Breast epithelium (tissue), 4 donors: ENCODE data around the gene LSG1. TPM values are rescaled to one million over a fixed set of nuclear protein-coding genes. Genes with fewer than 3 reads are reported as not detected.

Source experiments
- DNase-seq, 2 donors: peaks; one replicate each; pipeline ENCODE4 v3.0.0-alpha.2; 2019; ENCODE audit warnings: low spot score in 2 of 2
- H3K27ac ChIP-seq, 2 donors: fragments of 200-600 bp; sonication (generic) in 1 of 2; one replicate each; pipeline ENCODE4 v1.5.1; 2016 to 2019; ENCODE audit warnings: mild to moderate bottlenecking in 1 of 2
- H3K27me3 ChIP-seq, 2 donors: fragments of 200-600 bp; sonication (generic) in 1 of 2; one replicate each; pipeline versions ENCODE4 v1.5.1 to v1.6.0; 2017 to 2019; ENCODE audit warnings: control low read depth in 1 of 2, mild to moderate bottlenecking in 1 of 2
- H3K36me3 ChIP-seq: fragments of 200-600 bp; one replicate; pipeline ENCODE4 v1.5.1; 2019
- H3K4me1 ChIP-seq, 2 donors: fragments of 200-600 bp; sonication (generic); one replicate each; pipeline ENCODE4 v1.5.1; 2016 to 2019; ENCODE audit warnings: control low read depth in 1 of 2
- H3K4me3 ChIP-seq, 3 donors: fragments of 200-600 bp; sonication (generic); 1 replicate in 2 of 3; 2 replicates in 1 of 3; pipeline ENCODE4 v1.5.1; 2016 to 2019; ENCODE audit warnings: mild to moderate bottlenecking in 3 of 3, moderate library complexity in 2 of 3
- H3K9me3 ChIP-seq, 2 donors: fragments of 200-600 bp; sonication (generic) in 1 of 2; one replicate each; pipeline ENCODE4 v1.5.1; 2016 to 2019; ENCODE audit warnings: control low read depth in 1 of 2
- POLR2A ChIP-seq: fragments of 450-650 bp; IDR thresholded peaks from one replicate; pipeline ENCODE4 v1.6.1; 2016; ENCODE audit warnings: antibody characterized with exemption, mild to moderate bottlenecking, moderate library complexity
- POLR2AphosphoS5 ChIP-seq, 3 donors: sonication (generic); formaldehyde crosslinking; IDR thresholded peaks; one replicate each; pipeline ENCODE4 v1.6.1; 2017; ENCODE audit warnings: antibody characterized with exemption in 3 of 3
- intact Hi-C: fragments of 100-400 bp; cut with DNase I; formaldehyde crosslinking; loops from one replicate; pipeline ENCODE4 v1.15.1; 2023; ENCODE audit warnings: low total_unique reads
- total RNA-seq, 3 donors: library from RNA; depleted of rRNA; stranded (reverse); fragments of >200 nt; gene quantifications; one replicate each; pipeline ENCODE4 v1.1.0, GENCODE V29; 2016
- TF ChIP-seq, protein P1 (sequence below), 3 donors: fragments of 450-650 bp; IDR thresholded peaks; one replicate each; pipeline ENCODE4 v1.5.1; 2016 to 2017; ENCODE audit warnings: antibody characterized with exemption in 3 of 3, mild to moderate bottlenecking in 3 of 3, moderate library complexity in 3 of 3

Gene LSG1
- 10 to 100 TPM; 34.9 to 62.3 (median 57.0) TPM for total RNA-seq

- Histone ChIP-seq H3K9me3 (no peaks in the 10 kb centered on the region), H3K36me3 (no peaks in the 10 kb centered on the region), H3K4me1 (peaks cover 0 to 13% of the 10 kb centered on the region in 2 donors), H3K27ac (peak within 1 kb of the TSS; percentile 87 to 93), H3K4me3 (peak within 1 kb of the TSS; percentile 73 to 88 (median 76)), H3K27me3 (no peaks in the 10 kb centered on the region)
- TF ChIP-seq POLR2AphosphoS5 (IDR thresholded peaks at IDR 0.05) (peak; percentile 92 to 94 (median 94)), POLR2A (no peak)
- intact Hi-C loops: loop anchor here (5.0 kb wide), 1 partner anchor 590 kb away; no protein-coding TSS in a partner anchor
- DNase-seq: peak; percentile 86 to 89
Observed at GRCh38 chr3:194671900-194672808, at the start of gene LSG1. TSS of gene LSG1 (minus strand) at chr3:194672191. CDS start at chr3:194672162, 29 bp downstream.

GRCh38 chr3:194720048-194720447, 48.1 kb upstream of the LSG1 start:
- H3K27ac ChIP-seq: no peak overlapping the region
- H3K4me3 ChIP-seq: no peak overlapping the region
- intact Hi-C loops: no loop called here
- no peak for TF ChIP-seq POLR2A
- TF ChIP-seq, protein P1, sequence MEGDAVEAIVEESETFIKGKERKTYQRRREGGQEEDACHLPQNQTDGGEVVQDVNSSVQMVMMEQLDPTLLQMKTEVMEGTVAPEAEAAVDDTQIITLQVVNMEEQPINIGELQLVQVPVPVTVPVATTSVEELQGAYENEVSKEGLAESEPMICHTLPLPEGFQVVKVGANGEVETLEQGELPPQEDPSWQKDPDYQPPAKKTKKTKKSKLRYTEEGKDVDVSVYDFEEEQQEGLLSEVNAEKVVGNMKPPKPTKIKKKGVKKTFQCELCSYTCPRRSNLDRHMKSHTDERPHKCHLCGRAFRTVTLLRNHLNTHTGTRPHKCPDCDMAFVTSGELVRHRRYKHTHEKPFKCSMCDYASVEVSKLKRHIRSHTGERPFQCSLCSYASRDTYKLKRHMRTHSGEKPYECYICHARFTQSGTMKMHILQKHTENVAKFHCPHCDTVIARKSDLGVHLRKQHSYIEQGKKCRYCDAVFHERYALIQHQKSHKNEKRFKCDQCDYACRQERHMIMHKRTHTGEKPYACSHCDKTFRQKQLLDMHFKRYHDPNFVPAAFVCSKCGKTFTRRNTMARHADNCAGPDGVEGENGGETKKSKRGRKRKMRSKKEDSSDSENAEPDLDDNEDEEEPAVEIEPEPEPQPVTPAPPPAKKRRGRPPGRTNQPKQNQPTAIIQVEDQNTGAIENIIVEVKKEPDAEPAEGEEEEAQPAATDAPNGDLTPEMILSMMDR (IDR thresholded peaks at IDR 0.05): no peak
- TF ChIP-seq POLR2AphosphoS5 (IDR thresholded peaks at IDR 0.05): no peak
- H3K4me1 ChIP-seq: no peaks in the 10 kb centered on the region
- H3K9me3 ChIP-seq: no peaks in the 10 kb centered on the region
- DNase-seq: no peak
- H3K27me3 ChIP-seq: no peaks in the 10 kb centered on the region
- no peaks in the 10 kb centered on the region for H3K36me3 ChIP-seq

- H3K27me3 ChIP-seq: no peaks in the 10 kb centered on the region
- no peak for DNase-seq
- H3K36me3 ChIP-seq: no peaks in the 10 kb centered on the region
- intact Hi-C loops: no loop called here
- no peak overlapping the region for H3K27ac ChIP-seq
- no peak overlapping the region for H3K4me3 ChIP-seq
- H3K9me3 ChIP-seq: no peaks in the 10 kb centered on the region
- H3K4me1 ChIP-seq: no peaks in the 10 kb centered on the region
- TF ChIP-seq, protein P1 (IDR thresholded peaks at IDR 0.05): no peak
- TF ChIP-seq POLR2A (no peak), POLR2AphosphoS5 (IDR thresholded peaks at IDR 0.05) (no peak)
Observed at GRCh38 chr3:194718079-194718478, 46.1 kb upstream of the LSG1 start.

GRCh38 chr3:194715022-194715800, 43.2 kb upstream of the LSG1 start:
- no peaks in the 10 kb centered on the region for H3K9me3 ChIP-seq
- peak in 1 of 2 donors; percentile 58 for DNase-seq
- peak overlapping the region; percentile 52 to 71 for H3K27ac ChIP-seq
- TF ChIP-seq, protein P1 (IDR thresholded peaks at IDR 0.05): no peak
- TF ChIP-seq POLR2A (no peak), POLR2AphosphoS5 (IDR thresholded peaks at IDR 0.05) (peak in 1 of 3 donors; percentile 62)
- no peaks in the 10 kb centered on the region for H3K27me3 ChIP-seq
- intact Hi-C loops: no loop called here
- H3K4me3 ChIP-seq: no peak overlapping the region
- H3K4me1 ChIP-seq: no peaks in the 10 kb centered on the region
- H3K36me3 ChIP-seq: no peaks in the 10 kb centered on the region

- DNase-seq: no peak
- no peaks in the 10 kb centered on the region for H3K9me3 ChIP-seq
- peak overlapping the region; percentile 7 to 71 for H3K27ac ChIP-seq
- no peaks in the 10 kb centered on the region for H3K36me3 ChIP-seq
- TF ChIP-seq POLR2A: no peak
- TF ChIP-seq, protein P1 (IDR thresholded peaks at IDR 0.05): no peak
- TF ChIP-seq POLR2AphosphoS5 (IDR thresholded peaks at IDR 0.05): no peak
- H3K27me3 ChIP-seq: no peaks in the 10 kb centered on the region
- H3K4me1 ChIP-seq: no peaks in the 10 kb centered on the region
- intact Hi-C loops: no loop called here
- no peak overlapping the region for H3K4me3 ChIP-seq
Observed at GRCh38 chr3:194714564-194714963, 42.6 kb upstream of the LSG1 start.
